NCI-H1092 (cell line): ENCODE data around the gene PLAC9.
"Not testable (repeated sequence)": the region's sequence is repeated elsewhere in the genome, so short reads cannot be mapped to it uniquely, and the experiment has no call there.

Experiments used
- DNase-seq: peaks from one replicate; lab custom pipeline; 2025; lab: John Stamatoyannopoulos, UW

The PLAC9 gene, protein sequence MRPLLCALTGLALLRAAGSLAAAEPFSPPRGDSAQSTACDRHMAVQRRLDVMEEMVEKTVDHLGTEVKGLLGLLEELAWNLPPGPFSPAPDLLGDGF

DNA sequence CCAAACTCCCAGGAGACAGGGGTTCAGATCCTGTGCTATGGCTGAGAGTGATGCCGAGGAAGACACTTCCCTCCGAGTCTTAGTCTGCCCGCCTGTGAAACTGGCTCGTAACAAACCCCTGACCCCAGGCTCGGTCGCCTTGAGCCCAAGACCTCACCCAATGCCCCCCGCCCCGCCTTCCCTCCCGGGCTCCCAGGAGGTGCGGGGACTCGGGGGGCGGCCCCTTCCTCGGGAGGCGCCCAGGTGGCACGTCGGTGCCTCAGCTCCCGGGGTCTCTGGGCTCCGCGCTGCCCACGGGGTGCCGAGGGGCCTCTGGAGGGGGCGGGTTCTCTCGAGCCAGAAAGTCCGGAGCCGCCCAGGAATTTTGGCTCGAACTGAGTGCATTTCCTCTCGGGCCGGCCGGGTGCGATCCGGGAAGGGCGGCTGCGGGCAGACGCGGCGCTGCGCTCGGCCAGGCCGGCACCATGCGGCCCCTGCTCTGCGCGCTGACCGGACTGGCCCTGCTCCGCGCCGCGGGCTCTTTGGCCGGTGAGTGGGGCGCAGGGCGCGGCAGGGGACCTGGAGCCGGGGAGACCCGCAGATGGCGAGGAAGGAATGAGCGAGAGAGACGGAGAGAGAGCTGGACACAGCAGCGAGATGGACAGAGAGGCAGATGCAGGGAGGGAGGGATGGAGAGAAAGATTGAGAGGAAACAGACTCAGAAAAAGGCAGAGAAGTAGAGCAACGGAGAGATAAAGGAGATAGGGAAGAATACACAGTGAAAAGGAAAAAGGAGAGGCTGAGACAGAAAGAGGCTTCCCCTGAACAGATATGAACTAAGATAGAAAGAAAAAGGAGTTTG, at the start of gene PLAC9:
Gene PLAC9, plus strand, starts transcription at position 432 of the 841 bp plus-strand sequence. Its CDS starts 33 bp downstream, at position 465.
- no peak for DNase-seq

DNA sequence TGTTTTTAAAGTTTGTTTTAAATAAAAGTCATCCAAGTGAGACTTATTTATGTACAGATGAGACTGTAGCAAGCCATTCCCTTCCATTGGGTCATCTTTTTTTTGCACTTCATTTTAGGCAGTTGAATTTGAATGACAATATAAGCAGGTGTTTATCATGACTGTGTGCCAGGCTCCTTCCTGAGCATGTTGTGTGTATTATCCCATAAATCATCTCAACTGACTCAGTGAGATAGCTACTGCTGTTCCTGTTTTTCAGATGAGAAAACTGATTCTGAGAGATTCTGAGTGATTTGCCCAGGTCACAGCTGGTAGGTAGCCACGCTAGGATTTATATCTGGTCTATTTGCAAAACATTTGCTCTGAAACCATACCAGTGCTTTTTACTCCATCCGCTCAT, 42.4 kb upstream of the PLAC9 start:
- peak; percentile 16 for DNase-seq

DNA sequence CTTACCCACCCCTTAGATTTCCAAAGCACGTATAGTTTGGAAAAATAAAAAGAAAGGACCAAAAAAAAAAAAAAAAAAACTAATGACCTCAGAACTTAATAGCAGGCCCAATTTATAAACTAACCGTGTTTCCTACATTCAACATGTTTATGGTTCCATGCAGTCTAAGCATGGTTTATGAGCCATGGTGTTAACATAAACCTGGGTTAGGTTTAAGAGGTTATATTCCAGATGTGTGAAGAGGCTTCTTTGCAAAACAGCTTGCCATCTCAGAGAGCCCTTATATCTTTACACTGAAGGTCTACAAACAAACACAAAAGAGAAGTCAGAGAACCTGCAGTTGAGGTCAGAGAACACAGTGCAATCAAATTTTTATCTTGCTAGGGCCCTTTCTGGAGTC, 38.3 kb upstream of the PLAC9 start:
- DNase-seq: no peak

DNA sequence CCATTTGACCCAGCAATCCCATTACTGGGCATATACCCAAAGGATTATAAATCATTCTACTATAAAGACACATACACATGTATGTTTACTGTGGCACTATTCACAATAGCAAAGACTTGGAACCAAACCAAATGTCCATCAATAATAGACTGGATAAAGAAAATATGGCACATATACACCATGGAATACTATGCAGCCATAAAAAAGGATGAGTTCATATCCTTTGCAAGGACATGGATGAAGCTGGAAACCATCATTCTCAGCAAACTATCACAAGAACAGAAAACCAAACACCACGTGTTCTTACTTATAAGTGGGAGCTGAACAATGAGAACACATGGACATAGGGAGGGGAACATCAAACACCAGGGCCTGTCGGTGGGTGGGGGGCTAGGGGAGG, 34.3 kb upstream of the PLAC9 start:
- not testable (repeated sequence) for DNase-seq

DNA sequence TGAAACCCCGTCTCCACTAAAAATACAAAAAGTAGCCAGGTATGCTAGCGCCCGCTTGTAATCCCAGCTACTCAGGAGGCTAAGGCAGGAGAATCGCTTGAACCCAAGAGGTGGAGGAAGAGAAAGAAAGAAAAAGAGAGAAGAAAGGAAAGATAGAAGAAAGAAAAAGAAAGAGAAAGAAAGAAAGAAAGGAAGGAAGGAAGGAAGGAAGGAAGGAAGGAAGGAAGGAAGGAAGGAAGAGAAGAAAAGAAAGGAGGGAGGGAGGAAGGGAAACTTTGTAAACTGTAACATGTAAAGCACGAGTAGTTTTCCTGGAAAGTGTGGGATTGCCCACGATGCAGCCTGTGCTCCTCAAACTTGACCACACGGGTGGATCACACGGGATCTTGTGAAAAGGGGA, 33.2 kb upstream of the PLAC9 start:
- DNase-seq: not testable (repeated sequence)

DNA sequence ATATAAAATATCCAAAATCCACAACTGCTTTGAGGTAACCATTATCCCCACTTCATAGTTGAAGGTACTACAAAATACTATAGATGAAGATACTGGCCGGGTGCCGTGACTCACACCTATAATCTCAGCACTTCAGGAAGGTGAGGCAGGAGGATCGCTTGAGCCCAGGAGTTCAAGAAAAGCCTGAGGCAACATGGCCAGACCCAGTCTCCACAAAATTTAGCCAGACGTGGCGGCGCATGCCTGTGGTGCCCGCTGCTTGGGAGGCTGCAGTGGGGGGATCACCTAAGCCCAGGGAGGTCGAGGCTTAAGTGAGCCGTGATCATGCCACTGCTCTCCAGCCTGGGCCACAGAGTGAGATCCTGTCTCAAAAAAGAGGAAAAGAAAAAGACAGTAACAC, 32.4 kb upstream of the PLAC9 start:
- no peak for DNase-seq

DNA sequence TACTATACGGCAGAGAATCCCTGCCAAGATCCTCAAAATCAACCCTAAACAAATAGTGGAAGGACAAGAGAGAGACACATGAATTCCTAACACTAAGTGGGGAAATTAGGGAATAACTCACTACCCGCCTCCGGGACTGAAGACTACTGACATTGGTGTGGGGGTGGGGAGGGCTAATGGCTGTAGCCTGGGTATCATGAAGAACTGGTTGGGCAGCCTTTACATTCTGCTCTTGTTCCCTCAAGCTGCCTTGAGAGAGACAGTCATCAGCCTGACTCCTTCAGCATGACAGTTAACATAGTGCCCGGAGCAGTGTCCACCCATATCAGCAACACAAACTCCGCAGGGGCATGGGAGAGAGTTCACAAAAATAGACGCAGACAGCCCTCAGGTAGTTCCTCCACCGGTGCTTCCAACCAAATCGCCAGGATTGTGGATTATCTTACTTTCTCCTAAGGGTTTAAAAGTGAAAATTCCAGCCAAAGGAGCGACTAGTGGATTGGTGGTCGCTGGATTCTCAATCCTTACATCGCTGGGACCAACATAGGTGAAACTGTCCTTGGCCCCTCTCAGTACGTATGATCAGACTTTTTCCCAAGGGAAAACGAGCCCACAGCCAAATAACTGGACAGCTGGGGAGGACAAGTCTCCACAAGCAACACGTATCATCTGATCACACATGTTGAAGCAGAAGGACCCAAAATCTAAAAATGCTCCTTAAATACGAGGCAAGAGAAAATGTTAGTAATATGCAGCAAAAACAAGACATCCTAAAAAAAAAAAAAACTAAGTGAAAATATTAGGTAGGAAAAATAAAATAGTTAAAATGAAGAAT, 31.5 kb upstream of the PLAC9 start:
- DNase-seq: no peak

DNA sequence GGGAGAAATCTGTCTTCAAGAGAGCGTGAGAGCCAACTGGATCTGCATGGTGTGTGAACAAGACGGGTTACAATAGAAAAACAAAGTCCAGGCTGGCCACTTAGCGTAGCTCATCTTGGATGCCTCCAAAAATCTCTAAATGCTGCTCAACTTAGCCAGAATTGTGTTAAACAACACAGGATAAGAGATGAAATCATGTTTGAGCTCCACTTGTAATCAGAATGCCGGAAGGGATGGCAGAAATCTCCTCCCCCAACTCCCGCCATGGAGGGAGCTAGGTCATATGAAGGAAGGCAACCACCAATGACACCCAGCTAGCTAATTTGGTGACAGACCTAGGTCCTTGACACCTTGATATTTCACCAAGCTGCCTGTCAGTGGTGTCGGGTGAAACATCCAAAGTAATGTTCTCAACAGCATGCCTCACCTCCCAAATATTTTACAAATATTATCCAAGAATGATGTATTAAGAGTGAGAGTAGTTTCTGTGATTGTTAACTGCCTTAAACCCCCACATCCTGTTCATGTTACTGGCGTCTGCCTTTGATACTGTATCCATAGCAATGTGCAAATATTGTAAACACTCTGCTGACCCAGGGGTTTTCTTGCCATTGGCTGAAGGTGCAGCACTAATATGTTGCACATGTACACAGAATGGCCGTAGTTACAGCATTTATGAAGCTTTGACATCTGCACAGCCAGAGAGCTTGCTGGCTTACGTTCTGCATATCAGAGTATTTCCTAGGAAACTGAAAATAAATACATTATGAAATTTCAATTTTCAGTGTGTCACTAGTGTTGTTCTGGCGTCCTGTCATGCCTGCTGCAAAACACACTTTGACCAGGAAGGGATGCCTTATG, 28.2 kb upstream of the PLAC9 start:
- DNase-seq: no peak

DNA sequence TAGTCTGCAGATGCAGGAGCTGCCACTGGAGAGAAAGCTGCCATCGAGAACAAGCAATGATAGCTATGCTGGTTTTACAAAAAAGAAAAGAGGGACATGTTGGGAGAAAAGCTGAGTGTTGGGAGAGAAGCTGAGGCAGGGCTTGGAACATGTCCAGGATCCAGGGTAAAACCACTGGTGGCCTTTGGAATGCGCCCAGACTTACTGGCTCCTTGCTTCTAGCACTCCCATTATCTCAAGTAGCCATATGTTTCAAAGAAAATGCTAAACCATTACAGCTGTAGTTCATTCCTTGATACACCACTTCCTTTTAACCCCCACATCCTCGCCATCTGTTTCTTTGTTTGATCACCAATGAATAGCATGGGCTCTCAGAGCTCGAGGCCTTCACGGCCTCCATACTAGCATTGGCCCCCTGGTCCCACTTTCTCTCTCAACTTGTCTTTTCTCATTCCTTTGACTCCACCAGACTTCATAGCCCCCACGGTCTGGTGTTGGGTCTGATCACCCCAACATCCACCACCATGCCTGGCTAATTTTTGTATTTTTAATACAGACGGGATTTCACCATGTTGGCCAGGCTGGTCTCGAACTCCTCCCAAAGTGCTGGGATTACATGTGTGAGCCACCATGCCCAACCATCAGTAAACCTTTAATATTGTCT, 23.8 kb upstream of the PLAC9 start:
- no peak for DNase-seq

DNA sequence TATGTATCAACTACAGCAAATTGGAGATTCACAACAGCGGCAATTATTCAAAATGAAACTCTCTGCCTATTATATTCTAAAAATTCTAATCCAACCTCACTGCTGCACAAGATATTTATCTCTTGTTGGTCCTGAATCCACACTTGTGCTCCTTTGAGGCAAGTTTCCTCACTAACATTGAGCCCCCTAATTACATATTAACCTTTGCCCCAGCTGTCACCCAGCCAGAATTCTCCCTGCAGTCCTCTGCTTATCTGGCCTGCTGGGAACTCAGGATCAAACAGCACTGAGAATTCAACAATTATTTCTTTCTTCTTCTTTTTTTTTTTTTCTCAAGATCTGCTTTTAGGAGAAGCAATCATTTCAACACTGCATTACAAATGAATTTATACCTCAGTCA, 21.5 kb upstream of the PLAC9 start:
- DNase-seq: no peak

DNA sequence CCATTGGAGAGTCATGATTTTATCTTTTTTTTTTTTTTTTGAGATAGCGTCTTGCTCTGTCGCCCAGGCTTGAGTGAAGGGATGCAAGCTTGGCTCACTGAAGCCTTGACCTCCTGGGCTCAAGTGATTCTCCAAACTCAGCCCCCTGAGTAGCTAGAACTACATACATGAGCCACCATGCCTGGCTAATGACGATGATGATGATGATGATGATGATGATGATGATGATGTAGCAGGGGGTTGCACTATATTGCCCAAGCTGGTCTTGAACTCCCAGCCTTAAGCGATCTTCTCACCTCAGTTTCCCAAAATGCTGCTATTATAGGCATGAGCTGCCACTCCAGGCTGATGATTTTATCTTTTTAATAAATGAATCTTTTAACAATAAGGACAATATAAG, 13.9 kb upstream of the PLAC9 start:
- no peak for DNase-seq

DNA sequence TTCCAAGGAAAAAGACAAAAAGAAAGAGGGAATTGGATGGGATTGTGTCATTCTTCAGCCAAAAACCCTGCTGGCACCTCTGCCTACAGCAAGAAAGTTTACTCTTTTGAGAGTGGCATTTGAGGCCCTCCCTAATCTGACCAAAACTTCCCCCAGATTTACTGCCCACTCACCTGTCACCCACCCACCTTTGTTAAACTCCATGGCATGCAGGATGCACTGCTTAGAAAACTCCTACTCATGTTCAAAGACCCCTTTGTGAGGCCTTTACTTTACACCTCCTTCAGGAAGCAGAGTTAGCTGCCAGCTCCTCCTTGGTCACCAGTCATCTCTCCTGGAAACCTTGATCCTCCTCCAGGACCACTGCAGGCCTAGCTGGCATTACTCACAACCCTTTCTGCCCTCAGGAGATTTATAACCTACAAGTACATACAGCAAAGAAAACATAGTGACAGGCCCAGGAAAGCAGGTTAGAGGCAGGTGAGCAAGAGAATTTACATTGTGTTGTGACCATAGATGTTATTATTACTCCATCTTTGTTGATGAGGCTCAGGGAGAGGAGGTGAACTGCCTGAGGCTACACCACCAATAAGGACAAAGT, 10.3 kb upstream of the PLAC9 start:
- no peak for DNase-seq

DNA sequence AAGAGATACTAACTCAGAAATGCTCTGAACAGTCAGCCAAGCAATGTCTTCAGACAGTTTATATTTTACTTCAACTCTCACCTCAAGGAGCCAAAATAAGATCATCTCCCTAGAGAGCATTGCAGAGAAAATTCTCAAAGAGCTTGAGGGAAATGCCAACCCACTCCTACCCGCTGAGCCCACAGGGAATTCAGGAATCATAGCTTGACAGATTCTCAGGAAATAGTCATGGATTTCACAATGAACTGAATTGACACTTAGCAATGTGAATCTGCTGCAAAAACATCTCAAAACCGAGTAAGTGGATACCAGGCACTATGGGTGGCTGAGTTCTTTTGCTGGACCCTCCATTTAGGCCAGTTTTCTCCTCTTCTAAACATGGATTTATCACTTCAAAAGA, 9.8 kb upstream of the PLAC9 start:
- no peak for DNase-seq

DNA sequence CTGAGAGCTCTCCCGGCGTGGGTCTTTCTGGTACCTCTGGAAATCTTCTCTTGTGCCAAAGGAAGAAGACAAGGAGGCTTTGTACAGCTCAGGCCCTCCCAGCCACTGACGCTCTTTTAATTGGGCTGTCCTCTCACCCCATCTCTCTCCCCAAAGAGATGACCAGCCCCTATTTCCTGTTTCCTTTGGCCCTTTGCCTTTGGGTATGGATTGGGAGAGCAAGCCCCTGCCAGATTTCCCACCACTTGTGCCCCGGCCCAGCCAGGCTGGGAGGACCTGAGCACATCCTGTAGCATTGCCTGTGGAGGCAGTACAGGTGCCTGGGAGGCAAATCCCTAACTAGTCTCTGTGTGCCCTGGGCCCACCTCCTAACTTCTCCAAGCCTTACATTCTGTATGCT, 5.7 kb upstream of the PLAC9 start:
- no peak for DNase-seq

DNA sequence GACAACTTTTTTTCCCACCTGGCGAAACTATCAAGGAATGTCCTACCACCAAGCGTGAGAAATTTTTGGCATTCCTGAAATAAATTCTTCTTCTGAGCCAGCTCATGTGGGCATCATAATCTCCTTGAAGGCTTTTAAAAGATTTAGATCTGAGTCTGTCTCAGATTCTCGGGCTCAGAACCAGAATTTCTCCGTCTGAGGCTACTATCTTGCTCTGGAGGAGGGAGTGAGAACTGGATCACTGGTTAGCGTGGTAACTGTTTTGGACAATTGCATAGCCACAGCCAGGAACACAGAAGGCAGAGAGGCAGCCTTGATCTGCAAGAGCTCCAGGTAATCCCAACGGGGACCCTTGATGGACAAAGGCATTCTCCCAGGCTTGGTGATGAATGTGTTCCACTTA, 1.0 kb upstream of the PLAC9 start:
- no peak for DNase-seq

DNA sequence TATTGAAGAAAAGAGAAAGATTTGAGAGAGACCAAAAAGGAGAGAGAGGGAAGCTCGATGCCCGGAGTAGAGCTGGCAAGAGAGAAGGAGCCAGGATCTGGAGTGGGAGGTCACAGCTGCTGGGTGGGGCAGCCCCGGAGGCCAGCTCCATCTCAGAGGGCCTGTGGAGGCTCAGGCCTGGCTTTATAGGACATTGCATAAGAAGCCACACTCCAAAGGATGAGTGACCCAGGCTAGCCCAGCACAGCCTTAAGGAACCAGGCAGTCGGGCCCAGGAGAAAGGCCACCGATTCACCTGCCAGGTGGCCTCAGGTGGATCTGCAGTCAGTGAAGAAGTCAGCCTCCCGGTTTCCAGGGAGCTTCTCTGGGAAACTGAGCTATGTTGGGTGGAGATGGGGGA, 676 bp downstream of the PLAC9 start:
- no peak for DNase-seq

DNA sequence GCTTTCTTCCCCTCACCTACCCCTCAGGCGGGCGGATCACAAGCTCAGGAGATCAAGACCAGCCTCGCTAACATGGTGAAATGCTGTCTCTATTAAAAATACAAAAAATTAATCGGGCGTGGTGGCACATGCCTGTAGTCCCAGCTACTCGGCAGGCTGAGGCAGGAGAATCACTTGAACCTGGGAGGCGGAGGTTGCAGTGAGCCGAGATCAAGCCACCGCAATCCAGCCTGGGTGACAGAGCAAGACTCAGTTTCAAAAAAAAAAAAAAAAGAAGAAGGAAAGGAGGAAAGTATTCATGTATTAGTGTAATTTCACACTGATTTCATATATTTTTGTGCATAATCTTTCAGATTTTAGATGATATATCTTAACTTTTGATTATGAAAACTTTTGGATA, 1.2 kb downstream of the PLAC9 start:
- DNase-seq: not testable (repeated sequence)

DNA sequence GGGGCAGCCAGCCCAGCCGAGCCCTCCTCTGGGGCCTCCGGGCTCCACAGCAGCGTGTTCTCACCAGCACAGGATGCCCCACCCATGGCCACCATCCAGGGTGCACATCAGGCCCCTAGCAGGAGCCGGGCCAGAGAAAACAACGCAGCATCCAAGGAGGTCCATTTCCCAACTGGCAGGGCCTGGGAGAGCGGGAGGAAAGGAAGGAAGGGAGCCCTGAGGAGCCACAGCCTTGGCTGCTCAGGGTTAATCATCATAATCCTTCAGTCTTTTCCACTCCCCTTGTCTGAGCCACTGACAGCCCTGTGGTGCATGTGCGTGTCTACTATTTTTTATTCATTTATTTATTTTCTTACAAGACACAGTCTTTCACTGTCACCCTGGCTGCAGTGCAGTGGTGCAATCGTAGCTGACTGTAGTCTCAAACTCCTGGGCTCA, 3.6 kb downstream of the PLAC9 start:
- no peak for DNase-seq

DNA sequence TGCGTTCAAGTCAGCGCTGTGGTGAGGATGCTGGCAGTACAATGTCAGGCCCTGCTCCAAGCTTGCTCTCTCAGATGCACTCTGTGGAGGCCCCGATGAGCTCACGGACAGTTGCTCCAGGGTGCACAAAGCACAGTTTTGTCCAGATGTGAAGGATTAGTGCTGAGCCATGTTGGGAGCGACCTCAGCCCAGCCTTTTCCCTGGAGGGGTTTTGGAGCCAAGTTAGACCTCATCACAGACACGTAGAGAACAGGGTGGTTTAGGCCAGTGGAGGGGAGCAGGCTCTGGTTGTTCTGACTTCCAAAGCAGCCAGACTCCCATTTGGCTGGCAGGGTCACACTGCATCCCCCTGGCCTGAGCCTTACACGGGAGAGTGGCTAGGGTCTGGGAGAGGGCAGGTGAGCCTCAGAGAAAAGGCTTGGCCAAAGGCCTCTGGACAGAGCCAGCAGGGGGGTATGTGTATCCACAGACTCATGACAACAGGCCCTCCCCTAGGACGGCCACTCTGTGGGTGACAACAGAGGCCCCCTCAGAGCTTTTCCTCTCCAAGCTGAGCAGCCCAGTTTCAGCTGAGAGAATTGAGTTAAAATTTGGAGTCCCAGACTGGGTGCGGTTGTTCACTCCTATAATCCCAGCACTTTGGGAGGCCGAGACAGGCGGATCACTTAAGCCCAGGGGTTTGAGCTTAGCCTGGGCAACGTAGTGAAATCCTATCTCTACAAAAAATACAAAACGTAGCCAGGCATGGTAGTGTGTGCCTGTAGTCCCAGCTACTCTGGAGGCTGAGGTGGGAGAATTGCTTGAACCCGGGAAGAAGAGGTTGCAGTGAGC, 4.7 kb downstream of the PLAC9 start:
- DNase-seq: no peak

DNA sequence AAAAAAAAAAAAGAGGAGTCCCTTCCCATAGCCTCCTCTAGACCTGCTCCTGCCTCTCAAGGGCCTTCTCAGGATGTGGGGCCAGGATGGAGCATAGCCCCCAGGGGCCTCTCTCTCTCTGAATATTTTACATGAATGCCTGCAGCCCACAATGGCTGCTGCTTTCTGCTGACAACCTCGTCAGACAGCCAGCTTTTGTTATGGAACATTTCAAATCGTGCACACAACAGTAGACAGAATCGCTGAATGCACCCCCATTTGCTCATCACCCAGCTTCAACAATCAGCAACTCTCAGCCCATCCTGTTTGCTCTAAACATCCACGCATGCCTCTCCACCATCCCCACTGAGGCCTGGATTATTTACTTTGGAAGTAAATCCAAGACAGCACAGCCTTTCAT, 5.4 kb downstream of the PLAC9 start:
- DNase-seq: no peak
